B cell (primary cell): ENCODE data around the gene TRMT112. TPM values are rescaled to one million over a fixed set of nuclear protein-coding genes. Genes with fewer than 3 reads are reported as not detected.

Source experiments
- ATAC-seq: fragments of 200-7000 bp; cut with Tn5 transposase; one replicate; pipeline ENCODE4 v1.10.0; 2021; ENCODE audit warnings: low read depth, mild to moderate bottlenecking, moderate number of reproducible peaks, moderate library complexity
- CTCF ChIA-PET: fragments of 350-600 bp; sonication (Branson Sonifier 250); formaldehyde crosslinking; loops from one replicate; lab custom pipeline; 2021; ENCODE audit warnings: antibody characterized with exemption, inconsistent platforms; lab: Charles Lee
- POLR2A ChIA-PET: fragments of 350-600 bp; sonication (Branson Sonifier 250); formaldehyde crosslinking; loops from one replicate; lab custom pipeline; 2021; ENCODE audit warnings: antibody characterized with exemption; lab: Charles Lee
- DNase-seq: peaks from one replicate; pipeline ENCODE4 v3.0.0; 2013
- H2AFZ ChIP-seq: 2 replicates; pipeline ENCODE4 v1.6.1; 2012; ENCODE audit warnings: mild to moderate bottlenecking, low read depth, low read length; ENCODE audit not compliant: insufficient read depth, poor library complexity, severe bottlenecking
- H3K27ac ChIP-seq, 2 donors: 1 replicate in 1 of 2; 2 replicates in 1 of 2; pipeline ENCODE4 v1.5.1; 2012 to 2013; ENCODE audit warnings: low read length in 2 of 2, mild to moderate bottlenecking in 2 of 2, moderate library complexity in 1 of 2
- H3K27me3 ChIP-seq, 4 experiments: fragments of 200-600 bp in 1 of 4; sonication (generic) in 1 of 4; replicated peaks in 1 of 4; 1 replicate in 2 of 4; 2 replicates in 2 of 4; pipeline versions ENCODE4 v1.6.1 to v1.7.0; 2013 to 2016; ENCODE audit warnings: low read length in 3 of 4, mild to moderate bottlenecking in 2 of 4, mixed read lengths in 1 of 4, moderate library complexity in 1 of 4; ENCODE audit not compliant: insufficient read depth in 4 of 4, control insufficient read depth in 3 of 4; ENCODE audit errors: control extremely low read depth in 1 of 4
- H3K36me3 ChIP-seq, 2 experiments: replicated peaks in 1 of 2; 1 replicate in 1 of 2; 2 replicates in 1 of 2; pipeline versions ENCODE4 v1.6.1 to v1.7.1; 2013; ENCODE audit warnings: low read length in 1 of 2; ENCODE audit not compliant: insufficient read depth in 2 of 2, control insufficient read depth in 1 of 2; ENCODE audit errors: control extremely low read depth in 1 of 2, extremely low read depth in 1 of 2
- H3K4me1 ChIP-seq, 2 donors: fragments of 200-600 bp in 1 of 2; sonication (generic) in 1 of 2; 1 replicate in 1 of 2; 2 replicates in 1 of 2; pipeline versions ENCODE4 v1.5.1 to v1.6.1; 2013 to 2017; ENCODE audit warnings: low read length in 2 of 2; ENCODE audit not compliant: control insufficient read depth in 2 of 2, insufficient read depth in 2 of 2
- H3K4me2 ChIP-seq: replicated peaks from 2 replicates; pipeline ENCODE3; 2012; ENCODE audit warnings: mild to moderate bottlenecking, low read depth, low read length; ENCODE audit not compliant: poor library complexity, severe bottlenecking
- H3K4me3 ChIP-seq, 5 experiments: fragments of 200-600 bp in 1 of 5; sonication (generic) in 1 of 5; 1 replicate in 3 of 5; 2 replicates in 2 of 5; pipeline versions ENCODE4 v1.5.1 to v1.7.0; 2011 to 2016; ENCODE audit warnings: low read length in 4 of 5, mild to moderate bottlenecking in 4 of 5, low read depth in 2 of 5, control low read depth in 1 of 5, moderate library complexity in 1 of 5; ENCODE audit not compliant: insufficient read depth in 1 of 5; ENCODE audit errors: control extremely low read depth in 1 of 5, extremely low read depth in 1 of 5
- H3K79me2 ChIP-seq: fragments of 200-600 bp; sonication (generic); one replicate; pipeline ENCODE4 v1.6.0; 2016; ENCODE audit warnings: low read length; ENCODE audit not compliant: control insufficient read depth, insufficient read depth
- H3K9ac ChIP-seq: fragments of 200-600 bp; sonication (generic); 2 replicates; pipeline ENCODE4 v1.6.1; 2017; ENCODE audit warnings: mild to moderate bottlenecking, low read length, moderate library complexity
- H3K9me3 ChIP-seq, 3 donors: one replicate each; pipeline versions ENCODE4 v1.6.1 to v1.7.1; 2013; ENCODE audit warnings: low read length in 2 of 3; ENCODE audit not compliant: control insufficient read depth in 2 of 3, insufficient read depth in 1 of 3; ENCODE audit errors: control extremely low read depth in 1 of 3
- H4K20me1 ChIP-seq: 2 replicates; pipeline ENCODE4 v1.6.0; 2012; ENCODE audit warnings: mild to moderate bottlenecking, low read length; ENCODE audit not compliant: insufficient read depth, control insufficient read depth, poor library complexity, severe bottlenecking
- H3K27ac Mint-ChIP-seq: one replicate; pipeline ENCODE4 v1.8.0; 2021; ENCODE audit warnings: mixed read lengths
- H3K27me3 Mint-ChIP-seq: one replicate; pipeline ENCODE4 v1.8.0; 2021; ENCODE audit warnings: mixed read lengths
- H3K4me1 Mint-ChIP-seq: one replicate; pipeline ENCODE4 v1.8.0; 2021; ENCODE audit warnings: mixed read lengths
- H3K4me3 Mint-ChIP-seq: one replicate; pipeline ENCODE4 v1.8.0; 2021; ENCODE audit warnings: mixed read lengths
- H3K9me3 Mint-ChIP-seq: one replicate; pipeline ENCODE4 v1.8.0; 2022; ENCODE audit warnings: mixed read lengths; ENCODE audit not compliant: insufficient read depth
- EZH2 ChIP-seq: IDR thresholded peaks from 2 replicates; pipeline ENCODE4 v1.6.1; 2012; ENCODE audit warnings: borderline replicate concordance, low read depth, mild to moderate bottlenecking, moderate library complexity, low read length; ENCODE audit not compliant: insufficient read depth, poor library complexity, severe bottlenecking
- WGBS: methylation state at CpG from one replicate; pipeline ENCODE4 v1.1.5; 2013; ENCODE audit warnings: missing lambda C conversion rate; ENCODE audit not compliant: insufficient coverage; 5-methylcytosine and 5-hydroxymethylcytosine counted together
- intact Hi-C: fragments of 100-400 bp; cut with micrococcal nuclease; formaldehyde crosslinking; loops from one replicate; pipeline ENCODE4 v1.10.0; 2022
- polyA plus RNA-seq: library from polyadenylated mRNA; depleted of rRNA; stranded (reverse); fragments of >200 nt; gene quantifications from 2 replicates; pipeline ENCODE4 v1.2.3, GENCODE V29; 2012
- total RNA-seq, 2 donors: library from RNA; stranded (reverse); fragments of 120-200 nt in 1 of 2; gene quantifications; 1 replicate in 1 of 2; 2 replicates in 1 of 2; pipeline versions ENCODE4 v1.2.3 to v1.2.4, GENCODE V29; 2013 to 2022
- TF ChIP-seq, protein P1 (sequence below): fragments of 200-600 bp; IDR thresholded peaks from one replicate; pipeline ENCODE4 v1.8.0; 2022; ENCODE audit warnings: antibody characterized with exemption, mild to moderate bottlenecking

Gene TRMT112
- total and polyA plus RNA-seq, 2 donors (not counting 1 experiment from before 2014, with no cell fraction given): 133 to 231 TPM

DNA sequence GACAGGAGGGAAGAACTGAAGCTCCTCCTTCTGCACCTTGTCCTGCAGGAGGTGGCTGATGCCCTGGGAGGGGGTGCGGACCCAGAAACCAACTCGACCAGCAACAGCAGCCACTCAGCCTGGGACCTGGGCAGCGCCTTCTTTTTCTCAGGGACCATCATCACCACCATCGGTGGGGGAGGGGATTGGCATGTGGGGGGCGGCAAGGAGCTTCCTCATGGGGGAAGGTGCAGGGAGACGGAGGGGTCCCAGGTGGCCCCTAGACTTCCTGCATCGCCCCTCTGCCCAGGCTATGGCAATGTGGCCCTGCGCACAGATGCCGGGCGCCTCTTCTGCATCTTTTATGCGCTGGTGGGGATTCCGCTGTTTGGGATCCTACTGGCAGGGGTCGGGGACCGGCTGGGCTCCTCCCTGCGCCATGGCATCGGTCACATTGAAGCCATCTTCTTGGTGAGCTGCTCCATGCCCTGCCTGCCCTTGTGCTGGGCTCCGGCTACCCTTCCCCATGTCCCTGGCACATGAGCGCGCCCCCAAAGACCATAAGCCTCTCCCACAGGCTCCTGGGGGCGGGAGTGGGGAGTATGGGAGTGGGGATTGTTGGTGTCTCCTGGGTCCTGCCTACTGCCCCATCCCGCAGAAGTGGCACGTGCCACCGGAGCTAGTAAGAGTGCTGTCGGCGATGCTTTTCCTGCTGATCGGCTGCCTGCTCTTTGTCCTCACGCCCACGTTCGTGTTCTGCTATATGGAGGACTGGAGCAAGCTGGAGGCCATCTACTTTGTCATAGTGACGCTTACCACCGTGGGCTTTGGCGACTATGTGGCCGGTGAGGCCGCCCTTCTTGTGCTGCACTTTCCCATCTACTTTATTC lies 20.3 kb downstream of the TRMT112 start:
- peaks cover 33 to 49% of the 10 kb centered on the region in 2 donors for H3K4me1 ChIP-seq
- CTCF ChIA-PET: interaction anchor here (1.7 kb wide), 1 partner anchor 92 kb away, joined by 5 read pairs; no protein-coding TSS in a partner anchor
- POLR2A ChIA-PET: interaction anchor here (0.6 kb wide), 1 partner anchor 434 kb away, joined by 6 read pairs; no protein-coding TSS in a partner anchor
- H3K9me3 ChIP-seq: peaks cover 0 to 35% (median 0%) of the 10 kb centered on the region in 3 donors
- no peak for DNase-seq
- intact Hi-C loops: no loop called here
- Mint-ChIP-seq H3K4me1 (peaks cover 27% of the 10 kb centered on the region), H3K27ac (no peak overlapping the region), H3K9me3 (no peaks in the 10 kb centered on the region), H3K27me3 (peaks cover 61% of the 10 kb centered on the region), H3K4me3 (no peak overlapping the region)
- H3K36me3 ChIP-seq: no peaks in the 10 kb centered on the region
- H3K79me2 ChIP-seq: no peaks in the 10 kb centered on the region
- no peak overlapping the region for H3K4me2 ChIP-seq
- TF ChIP-seq, protein P1, sequence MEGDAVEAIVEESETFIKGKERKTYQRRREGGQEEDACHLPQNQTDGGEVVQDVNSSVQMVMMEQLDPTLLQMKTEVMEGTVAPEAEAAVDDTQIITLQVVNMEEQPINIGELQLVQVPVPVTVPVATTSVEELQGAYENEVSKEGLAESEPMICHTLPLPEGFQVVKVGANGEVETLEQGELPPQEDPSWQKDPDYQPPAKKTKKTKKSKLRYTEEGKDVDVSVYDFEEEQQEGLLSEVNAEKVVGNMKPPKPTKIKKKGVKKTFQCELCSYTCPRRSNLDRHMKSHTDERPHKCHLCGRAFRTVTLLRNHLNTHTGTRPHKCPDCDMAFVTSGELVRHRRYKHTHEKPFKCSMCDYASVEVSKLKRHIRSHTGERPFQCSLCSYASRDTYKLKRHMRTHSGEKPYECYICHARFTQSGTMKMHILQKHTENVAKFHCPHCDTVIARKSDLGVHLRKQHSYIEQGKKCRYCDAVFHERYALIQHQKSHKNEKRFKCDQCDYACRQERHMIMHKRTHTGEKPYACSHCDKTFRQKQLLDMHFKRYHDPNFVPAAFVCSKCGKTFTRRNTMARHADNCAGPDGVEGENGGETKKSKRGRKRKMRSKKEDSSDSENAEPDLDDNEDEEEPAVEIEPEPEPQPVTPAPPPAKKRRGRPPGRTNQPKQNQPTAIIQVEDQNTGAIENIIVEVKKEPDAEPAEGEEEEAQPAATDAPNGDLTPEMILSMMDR: no peak
- no peak for TF ChIP-seq EZH2
- no peak overlapping the region for H3K9ac ChIP-seq
- no peak overlapping the region for H3K4me3 ChIP-seq
- no peak for ATAC-seq
- H2AFZ ChIP-seq: no peak overlapping the region
- no peak overlapping the region for H3K27ac ChIP-seq
- peaks cover 0 to 98% (median 68%) of the 10 kb centered on the region in 4 experiments for H3K27me3 ChIP-seq
- H4K20me1 ChIP-seq: peaks cover 25% of the 10 kb centered on the region
- 11% methylated on average over 28 of the region's 34 CpGs for WGBS

DNA sequence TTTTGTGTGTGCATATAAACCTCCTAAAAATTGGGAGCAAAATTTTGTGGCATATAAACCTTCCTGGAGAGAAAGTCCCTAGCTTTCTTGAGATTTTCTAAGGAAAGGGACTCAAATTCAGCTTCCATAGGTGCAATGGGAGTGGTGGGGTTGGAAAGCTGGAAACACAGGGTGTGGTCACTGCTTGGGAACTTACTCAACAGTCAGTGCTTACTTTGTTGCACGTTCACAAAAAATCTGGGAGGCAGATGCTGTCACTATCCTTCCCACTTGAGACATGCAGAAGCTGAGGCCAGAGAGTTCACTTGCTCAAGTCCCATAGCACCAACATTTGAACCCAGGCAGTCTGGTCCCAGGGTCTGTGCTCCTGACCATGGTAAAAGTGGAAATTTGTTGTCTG lies 21.1 kb downstream of the TRMT112 start:
- no peak overlapping the region for H3K4me2 ChIP-seq
- H3K9me3 ChIP-seq: peaks cover 0 to 30% (median 0%) of the 10 kb centered on the region in 3 donors
- Mint-ChIP-seq H3K4me1 (peaks cover 24% of the 10 kb centered on the region), H3K27ac (no peak overlapping the region), H3K27me3 (peaks cover 61% of the 10 kb centered on the region), H3K9me3 (no peaks in the 10 kb centered on the region), H3K4me3 (no peak overlapping the region)
- WGBS: 57% methylated on average over 1 of the region's 1 CpG
- peaks cover 0 to 91% (median 66%) of the 10 kb centered on the region in 4 experiments for H3K27me3 ChIP-seq
- intact Hi-C loops: no loop called here
- H3K79me2 ChIP-seq: no peaks in the 10 kb centered on the region
- H3K36me3 ChIP-seq: no peaks in the 10 kb centered on the region
- ATAC-seq: no peak
- H4K20me1 ChIP-seq: peaks cover 25% of the 10 kb centered on the region
- no peak overlapping the region for H3K9ac ChIP-seq
- H3K4me1 ChIP-seq: peaks cover 31 to 54% of the 10 kb centered on the region in 2 donors
- DNase-seq: no peak
- TF ChIP-seq, protein P1: no peak
- TF ChIP-seq EZH2: no peak
- POLR2A ChIA-PET: interaction anchor here (0.6 kb wide), 1 partner anchor 435 kb away, joined by 6 read pairs; no protein-coding TSS in a partner anchor
- no peak overlapping the region for H3K4me3 ChIP-seq
- CTCF ChIA-PET: interaction anchor here (1.7 kb wide), 1 partner anchor 91 kb away, joined by 5 read pairs; no protein-coding TSS in a partner anchor
- no peak overlapping the region for H2AFZ ChIP-seq
- H3K27ac ChIP-seq: no peak overlapping the region
